Transverse colon (tissue), 3 donors: ENCODE measurements around the gene MRPL33.

Source experiments
- CTCF ChIP-seq, 5 experiments: fragments of 200-600 bp in 3 of 5; fragments of 450-650 bp in 2 of 5; sonication (generic) in 3 of 5; IDR thresholded peaks; 1 replicate in 2 of 5; 2 replicates in 3 of 5; pipeline ENCODE4 v1.5.1; 2016 to 2017; ENCODE audit warnings: antibody characterized with exemption in 5 of 5, inconsistent platforms in 3 of 5, mild to moderate bottlenecking in 2 of 5, moderate library complexity in 1 of 5
- EP300 ChIP-seq: sonication (generic); formaldehyde crosslinking; IDR thresholded peaks from one replicate; pipeline ENCODE4 v1.6.1; 2017; ENCODE audit warnings: antibody characterized with exemption, low read depth
- POLR2A ChIP-seq: fragments of 450-650 bp; IDR thresholded peaks from one replicate; pipeline ENCODE4 v1.6.1; 2016; ENCODE audit warnings: antibody characterized with exemption, mild to moderate bottlenecking, moderate library complexity

DNA sequence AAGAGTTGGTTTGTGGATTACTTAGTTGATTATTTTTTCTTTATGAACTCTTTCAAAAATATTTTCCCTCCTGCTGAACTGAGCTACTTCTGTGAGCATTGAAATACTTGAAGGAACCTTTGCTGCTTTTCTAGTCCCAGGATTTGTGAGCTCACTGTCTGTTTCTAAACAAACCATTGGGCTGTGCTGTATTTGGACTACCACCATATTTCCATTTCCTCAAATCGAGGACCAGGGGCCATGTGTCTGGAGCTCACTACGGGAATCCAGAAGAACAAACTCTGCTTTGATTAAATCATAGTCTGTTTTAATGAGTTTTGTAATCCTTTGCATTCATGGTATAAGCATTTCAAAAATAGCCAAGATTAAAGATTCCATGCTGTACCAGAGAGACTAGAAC lies 1.3 kb downstream of the MRPL33 start:
- no peak for TF ChIP-seq POLR2A
- no peak for TF ChIP-seq CTCF (IDR thresholded peaks at IDR 0.05)
- no peak for TF ChIP-seq EP300
